ENCODE data around the gene OR6M1. TPM values are rescaled to one million over a fixed set of nuclear protein-coding genes. Genes with fewer than 3 reads are reported as not detected.

Gene OR6M1
- total RNA-seq, 1 experiment from 2014 or later, result not detected

GRCh38 chr11:123798513-123799252 is 7.5 kb downstream of the OR6M1 start:
- H3K79me2 ChIP-seq (ENCODE audit: low read length), result no peaks in the 10 kb centered on the region
- DNase-seq, result no peak
- no peaks in the 10 kb centered on the region for H3K9me3 ChIP-seq (ENCODE audit: low read length)
- no peak overlapping the region for H3K4me3 ChIP-seq (ENCODE audit: low read length)
- no peaks in the 10 kb centered on the region for H3K36me3 ChIP-seq (ENCODE audit: insufficient read depth, low read length)
- no peaks in the 10 kb centered on the region for H3K9me2 ChIP-seq (replicated peaks; ENCODE audit: insufficient read depth, low read length)
- H3K4me2 ChIP-seq (ENCODE audit: low read depth, low read length, poor library complexity, severe bottlenecking), result no peak overlapping the region
- no peak overlapping the region for H2AFZ ChIP-seq (ENCODE audit: low read length)
- no peaks in the 10 kb centered on the region for H4K20me1 ChIP-seq (ENCODE audit: insufficient read depth, low read depth, low read length)
- H3K4me1 ChIP-seq (ENCODE audit: low read length), result no peaks in the 10 kb centered on the region
- H3K27me3 ChIP-seq (ENCODE audit: low read length), result no peaks in the 10 kb centered on the region
- no peak overlapping the region for H3K9ac ChIP-seq (ENCODE audit: low read length)
- no peak overlapping the region for H3K27ac ChIP-seq (ENCODE audit: low read length)

GRCh38 chr11:123798079-123798478 is 8.1 kb downstream of the OR6M1 start:
- no peaks in the 10 kb centered on the region for H3K36me3 ChIP-seq (ENCODE audit: insufficient read depth, low read length)
- no peaks in the 10 kb centered on the region for H3K9me2 ChIP-seq (replicated peaks; ENCODE audit: insufficient read depth, low read length)
- H3K4me2 ChIP-seq (ENCODE audit: low read depth, low read length, poor library complexity, severe bottlenecking), result no peak overlapping the region
- H3K9me3 ChIP-seq (ENCODE audit: low read length), result no peaks in the 10 kb centered on the region
- no peaks in the 10 kb centered on the region for H3K79me2 ChIP-seq (ENCODE audit: low read length)
- no peak overlapping the region for H3K9ac ChIP-seq (ENCODE audit: low read length)
- no peaks in the 10 kb centered on the region for H4K20me1 ChIP-seq (ENCODE audit: insufficient read depth, low read depth, low read length)
- no peak overlapping the region for H2AFZ ChIP-seq (ENCODE audit: low read length)
- no peak overlapping the region for H3K4me3 ChIP-seq (ENCODE audit: low read length)
- no peak for DNase-seq
- no peak overlapping the region for H3K27ac ChIP-seq (ENCODE audit: low read length)
- H3K27me3 ChIP-seq (ENCODE audit: low read length), result no peaks in the 10 kb centered on the region
- H3K4me1 ChIP-seq (ENCODE audit: low read length), result no peaks in the 10 kb centered on the region

- H3K9ac ChIP-seq (ENCODE audit: low read length), result no peak overlapping the region
- no peak overlapping the region for H3K4me2 ChIP-seq (ENCODE audit: low read depth, low read length, poor library complexity, severe bottlenecking)
These were observed 8.6 kb downstream of the OR6M1 start for GRCh38 chr11:123797541-123797940.

GRCh38 chr11:123797114-123797513 is 9.0 kb downstream of the OR6M1 start:
- H3K4me2 ChIP-seq (ENCODE audit: low read depth, low read length, poor library complexity, severe bottlenecking), result no peak overlapping the region
- H3K4me3 ChIP-seq (ENCODE audit: low read length), result no peak overlapping the region
- DNase-seq, result no peak
- H3K4me1 ChIP-seq (ENCODE audit: low read length), result no peaks in the 10 kb centered on the region
- no peak overlapping the region for H3K9ac ChIP-seq (ENCODE audit: low read length)
- H3K9me3 ChIP-seq (ENCODE audit: low read length), result no peaks in the 10 kb centered on the region
- no peaks in the 10 kb centered on the region for H3K27me3 ChIP-seq (ENCODE audit: low read length)
- no peaks in the 10 kb centered on the region for H3K9me2 ChIP-seq (replicated peaks; ENCODE audit: insufficient read depth, low read length)
- H3K36me3 ChIP-seq (ENCODE audit: insufficient read depth, low read length), result no peaks in the 10 kb centered on the region
- no peaks in the 10 kb centered on the region for H3K79me2 ChIP-seq (ENCODE audit: low read length)
- no peak overlapping the region for H2AFZ ChIP-seq (ENCODE audit: low read length)
- no peaks in the 10 kb centered on the region for H4K20me1 ChIP-seq (ENCODE audit: insufficient read depth, low read depth, low read length)
- no peak overlapping the region for H3K27ac ChIP-seq (ENCODE audit: low read length)

More at GRCh38 chr11:123797541-123797940, 8.6 kb downstream of the OR6M1 start:
- no peaks in the 10 kb centered on the region for H3K9me3 ChIP-seq (ENCODE audit: low read length)
- no peak overlapping the region for H3K4me3 ChIP-seq (ENCODE audit: low read length)
- H2AFZ ChIP-seq (ENCODE audit: low read length), result no peak overlapping the region
- H3K4me1 ChIP-seq (ENCODE audit: low read length), result no peaks in the 10 kb centered on the region
- H3K27ac ChIP-seq (ENCODE audit: low read length), result no peak overlapping the region
- no peaks in the 10 kb centered on the region for H3K9me2 ChIP-seq (replicated peaks; ENCODE audit: insufficient read depth, low read length)
- H3K27me3 ChIP-seq (ENCODE audit: low read length), result no peaks in the 10 kb centered on the region
- DNase-seq, result no peak
- H3K36me3 ChIP-seq (ENCODE audit: insufficient read depth, low read length), result no peaks in the 10 kb centered on the region
- no peaks in the 10 kb centered on the region for H4K20me1 ChIP-seq (ENCODE audit: insufficient read depth, low read depth, low read length)
- no peaks in the 10 kb centered on the region for H3K79me2 ChIP-seq (ENCODE audit: low read length)

- Histone ChIP-seq H3K4me1 (ENCODE audit: low read length) (no peaks in the 10 kb centered on the region), H3K79me2 (ENCODE audit: low read length) (no peaks in the 10 kb centered on the region), H3K27ac (ENCODE audit: low read length) (no peak overlapping the region), H3K36me3 (ENCODE audit: insufficient read depth, low read length) (no peaks in the 10 kb centered on the region), H3K9me2 (replicated peaks; ENCODE audit: insufficient read depth, low read length) (no peaks in the 10 kb centered on the region), H2AFZ (ENCODE audit: low read length) (no peak overlapping the region), H4K20me1 (ENCODE audit: insufficient read depth, low read depth, low read length) (no peaks in the 10 kb centered on the region), H3K27me3 (ENCODE audit: low read length) (no peaks in the 10 kb centered on the region), H3K9me3 (ENCODE audit: low read length) (no peaks in the 10 kb centered on the region), H3K4me3 (ENCODE audit: low read length) (no peak overlapping the region), H3K4me2 (ENCODE audit: low read depth, low read length, poor library complexity, severe bottlenecking) (no peak overlapping the region), H3K9ac (ENCODE audit: low read length) (no peak overlapping the region)
- no peak for DNase-seq
These were observed 9.9 kb downstream of the OR6M1 start for GRCh38 chr11:123796226-123796625.

GRCh38 chr11:123783536-123783935 is 22.6 kb downstream of the OR6M1 start:
- no peak for DNase-seq
- Histone ChIP-seq H3K9ac (ENCODE audit: low read length) (no peak overlapping the region), H3K9me3 (ENCODE audit: low read length) (no peaks in the 10 kb centered on the region), H3K4me3 (ENCODE audit: low read length) (no peak overlapping the region), H3K9me2 (replicated peaks; ENCODE audit: insufficient read depth, low read length) (no peaks in the 10 kb centered on the region), H3K79me2 (ENCODE audit: low read length) (no peaks in the 10 kb centered on the region), H3K27me3 (ENCODE audit: low read length) (no peaks in the 10 kb centered on the region), H3K36me3 (ENCODE audit: insufficient read depth, low read length) (no peaks in the 10 kb centered on the region), H4K20me1 (ENCODE audit: insufficient read depth, low read depth, low read length) (no peaks in the 10 kb centered on the region), H3K27ac (ENCODE audit: low read length) (no peak overlapping the region), H3K4me2 (ENCODE audit: low read depth, low read length, poor library complexity, severe bottlenecking) (no peak overlapping the region), H2AFZ (ENCODE audit: low read length) (no peak overlapping the region), H3K4me1 (ENCODE audit: low read length) (no peaks in the 10 kb centered on the region)

GRCh38 chr11:123778511-123778910 is 27.6 kb downstream of the OR6M1 start:
- Histone ChIP-seq H3K4me2 (ENCODE audit: low read depth, low read length, poor library complexity, severe bottlenecking) (no peak overlapping the region), H3K9me3 (ENCODE audit: low read length) (no peaks in the 10 kb centered on the region), H3K9me2 (replicated peaks; ENCODE audit: insufficient read depth, low read length) (no peaks in the 10 kb centered on the region), H3K27me3 (ENCODE audit: low read length) (no peaks in the 10 kb centered on the region), H3K4me1 (ENCODE audit: low read length) (no peaks in the 10 kb centered on the region), H2AFZ (ENCODE audit: low read length) (no peak overlapping the region), H3K36me3 (ENCODE audit: insufficient read depth, low read length) (no peaks in the 10 kb centered on the region), H3K27ac (ENCODE audit: low read length) (no peak overlapping the region), H3K4me3 (ENCODE audit: low read length) (no peak overlapping the region), H4K20me1 (ENCODE audit: insufficient read depth, low read depth, low read length) (no peaks in the 10 kb centered on the region), H3K9ac (ENCODE audit: low read length) (no peak overlapping the region), H3K79me2 (ENCODE audit: low read length) (no peaks in the 10 kb centered on the region)
- no peak for DNase-seq

- no peaks in the 10 kb centered on the region for H3K9me2 ChIP-seq (replicated peaks; ENCODE audit: insufficient read depth, low read length)
- H3K36me3 ChIP-seq (ENCODE audit: insufficient read depth, low read length), result no peaks in the 10 kb centered on the region
- H3K27me3 ChIP-seq (ENCODE audit: low read length), result no peaks in the 10 kb centered on the region
- no peak for DNase-seq
- no peak overlapping the region for H3K4me3 ChIP-seq (ENCODE audit: low read length)
- no peak overlapping the region for H2AFZ ChIP-seq (ENCODE audit: low read length)
- H3K27ac ChIP-seq (ENCODE audit: low read length), result no peak overlapping the region
- H3K9me3 ChIP-seq (ENCODE audit: low read length), result no peaks in the 10 kb centered on the region
- H4K20me1 ChIP-seq (ENCODE audit: insufficient read depth, low read depth, low read length), result no peaks in the 10 kb centered on the region
- H3K79me2 ChIP-seq (ENCODE audit: low read length), result no peaks in the 10 kb centered on the region
- no peaks in the 10 kb centered on the region for H3K4me1 ChIP-seq (ENCODE audit: low read length)
- no peak overlapping the region for H3K9ac ChIP-seq (ENCODE audit: low read length)
- H3K4me2 ChIP-seq (ENCODE audit: low read depth, low read length, poor library complexity, severe bottlenecking), result no peak overlapping the region
These were observed 30.2 kb downstream of the OR6M1 start for GRCh38 chr11:123775715-123776549.

Measured in Karpas-422 (cell line).